GM21515 (cell line): ENCODE measurements around the gene IGSF21.

ENCODE experiments used
- ATAC-seq: cut with Tn5 transposase; IDR thresholded peaks from one replicate; pipeline ENCODE4 v1.9.1; 2021; ENCODE audit not compliant: unreplicated experiment

IGSF21 gene

DNA sequence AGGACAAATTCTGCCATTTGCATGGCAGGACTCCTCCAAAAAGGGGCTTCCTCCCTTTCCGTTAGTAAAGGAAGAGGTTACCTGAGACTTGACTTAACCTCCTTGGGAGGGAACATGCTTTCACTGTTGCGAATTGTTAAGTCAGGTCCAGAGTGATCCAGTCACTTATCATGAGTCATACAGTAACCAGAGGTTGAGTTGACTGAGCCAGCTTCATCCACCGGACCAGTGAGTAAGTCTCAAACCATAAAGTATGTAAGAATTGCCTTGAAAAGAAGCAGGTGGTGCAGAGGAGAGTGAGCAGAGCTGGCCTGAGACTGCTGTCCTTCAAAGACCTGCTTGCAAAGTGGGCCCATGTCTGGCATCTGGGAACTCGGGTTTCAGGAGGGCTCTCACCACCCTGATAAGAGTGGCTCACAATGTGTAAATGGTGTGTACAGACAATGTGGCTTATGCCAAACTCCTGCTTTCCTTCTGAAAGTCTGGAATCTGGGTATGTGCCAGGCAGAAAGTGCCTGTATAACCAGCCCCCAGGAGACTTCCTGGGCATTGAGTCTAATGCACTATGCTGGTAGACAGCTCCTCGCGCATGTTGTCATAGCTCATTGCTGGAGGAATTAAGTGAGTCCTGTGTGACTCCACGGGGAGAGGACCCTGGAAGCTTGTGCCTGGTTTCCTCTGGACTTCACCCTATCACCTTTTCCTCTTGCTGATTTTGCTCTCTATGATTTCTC is 288.8 kb downstream of the IGSF21 start:
- ATAC-seq, result no peak

DNA sequence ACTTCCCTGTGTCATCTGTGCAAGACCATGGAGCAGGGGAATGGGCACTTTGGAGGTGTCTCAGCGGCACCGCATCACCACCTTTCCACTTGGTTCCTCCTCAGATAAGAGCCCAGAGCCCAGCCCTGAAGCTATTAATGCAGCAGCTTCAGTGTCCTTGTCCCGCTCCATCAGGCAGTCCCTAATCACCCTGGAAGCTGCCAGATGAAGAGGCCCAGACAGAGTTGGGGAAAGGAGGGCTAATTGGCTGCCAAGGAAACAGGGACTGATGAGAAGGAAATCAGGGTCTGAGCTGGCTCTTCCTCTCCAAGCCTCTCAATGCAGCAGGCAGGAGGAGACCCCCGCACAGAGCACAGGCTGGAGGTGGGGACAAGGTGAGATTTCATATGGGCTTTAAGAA is 290.0 kb downstream of the IGSF21 start:
- ATAC-seq, result no peak

DNA sequence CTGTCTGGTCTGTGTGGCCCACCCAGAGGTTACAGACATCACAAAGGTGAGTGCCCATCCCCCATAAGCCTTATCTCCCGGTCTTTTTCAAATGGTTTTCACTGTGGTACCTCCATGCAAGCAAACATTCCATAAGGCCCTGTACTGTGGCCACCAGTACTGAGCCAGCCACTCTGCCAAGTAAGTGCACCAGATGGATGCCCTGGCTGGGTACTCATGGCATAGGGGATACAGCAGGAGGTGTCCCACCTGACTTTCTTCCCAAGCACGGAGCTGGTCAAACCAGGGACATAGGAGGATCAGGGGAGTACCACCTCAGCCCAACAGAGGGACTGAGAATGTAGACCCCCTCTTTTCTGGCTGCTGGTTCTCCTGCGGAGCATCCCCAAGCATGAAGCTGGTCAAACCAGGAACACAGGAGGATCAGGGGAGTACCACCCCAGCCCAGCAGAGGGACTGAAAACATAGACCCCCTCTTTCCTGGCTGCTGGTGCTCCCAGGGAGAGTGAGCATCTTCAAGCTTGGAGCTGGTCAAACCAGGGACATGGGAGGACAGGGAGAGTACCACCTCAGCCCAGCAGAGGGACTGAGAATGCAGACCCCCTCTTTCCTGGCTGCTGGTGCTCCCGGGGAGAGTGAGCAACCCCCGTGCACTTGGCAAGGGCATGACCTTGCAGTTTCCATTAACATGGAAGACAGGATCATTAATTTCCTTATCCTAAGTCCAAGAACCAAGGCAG is 291.4 kb downstream of the IGSF21 start:
- ATAC-seq, result no peak

DNA sequence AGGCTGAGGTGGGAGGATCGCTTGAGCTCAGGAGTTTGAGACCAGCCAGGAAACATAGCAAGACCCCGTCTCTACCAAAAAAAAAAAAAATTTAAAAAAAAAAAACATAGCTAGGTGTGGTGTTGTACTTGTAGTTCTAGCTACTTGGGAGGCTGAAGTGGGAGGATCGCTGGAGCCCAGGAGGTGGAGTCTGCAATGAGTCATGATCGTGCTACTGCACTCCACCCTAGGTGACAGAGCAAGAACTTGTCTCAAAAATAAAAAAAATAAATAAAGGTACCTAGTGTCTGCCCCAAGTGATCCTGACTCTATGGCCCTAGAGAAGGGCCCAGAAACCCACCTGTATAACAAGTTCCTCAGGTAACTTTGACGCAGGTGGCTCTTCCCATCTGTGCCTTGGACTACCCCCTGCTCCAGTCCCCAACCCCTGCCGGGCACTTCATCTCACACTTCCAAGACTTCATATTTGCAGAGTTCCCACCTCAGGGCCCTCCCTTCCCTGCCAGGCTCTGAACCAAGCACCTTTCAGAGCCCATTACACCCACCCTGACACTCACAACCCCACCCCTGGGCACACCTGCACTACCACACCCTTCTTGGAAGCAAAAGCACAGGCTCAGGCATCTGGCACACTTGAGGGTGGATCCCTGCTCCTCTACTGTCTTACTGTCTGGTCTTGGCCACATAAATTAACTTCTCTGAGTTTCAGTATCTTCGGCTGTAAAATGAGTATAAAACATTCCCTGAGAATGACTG is 292.9 kb downstream of the IGSF21 start:
- no peak for ATAC-seq

DNA sequence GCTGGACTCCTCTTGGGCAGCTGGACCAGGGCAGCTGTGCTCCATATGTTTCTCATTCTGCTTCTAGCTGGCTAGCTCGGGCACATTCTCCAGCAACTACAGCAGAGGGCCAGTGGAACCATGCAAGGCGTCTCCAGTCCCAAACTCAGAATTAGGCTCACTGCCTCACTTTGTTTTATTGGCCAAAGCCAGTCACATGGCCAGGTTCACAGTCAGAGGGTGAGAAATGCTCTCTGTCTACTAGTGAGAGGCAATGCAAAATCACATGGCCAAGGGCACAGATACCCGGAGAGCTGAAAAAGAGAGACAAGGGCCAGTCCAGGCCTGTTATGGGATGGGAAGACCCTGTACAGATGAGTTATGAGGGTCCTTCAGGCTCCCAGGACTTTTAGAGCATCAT is 294.3 kb downstream of the IGSF21 start:
- ATAC-seq, result no peak

DNA sequence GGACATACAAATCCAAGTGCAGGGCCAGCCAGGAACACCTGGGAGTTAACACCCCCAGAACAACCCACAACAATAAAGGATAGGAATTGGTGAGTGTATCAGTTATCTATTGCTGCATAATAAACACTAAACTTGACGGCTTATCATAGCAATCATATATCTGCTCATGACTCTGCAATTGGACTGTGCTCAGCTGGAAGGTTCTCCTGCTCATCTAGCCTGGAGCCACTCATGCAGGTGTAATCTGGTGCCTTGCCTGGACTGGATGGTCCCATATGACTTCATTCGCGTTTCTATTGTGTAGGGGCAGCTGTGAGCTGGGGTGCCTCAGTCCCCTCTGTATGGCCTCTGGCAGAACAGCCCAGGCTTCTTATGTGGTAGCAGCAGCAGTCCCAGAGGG is 296.9 kb downstream of the IGSF21 start:
- ATAC-seq, result no peak

DNA sequence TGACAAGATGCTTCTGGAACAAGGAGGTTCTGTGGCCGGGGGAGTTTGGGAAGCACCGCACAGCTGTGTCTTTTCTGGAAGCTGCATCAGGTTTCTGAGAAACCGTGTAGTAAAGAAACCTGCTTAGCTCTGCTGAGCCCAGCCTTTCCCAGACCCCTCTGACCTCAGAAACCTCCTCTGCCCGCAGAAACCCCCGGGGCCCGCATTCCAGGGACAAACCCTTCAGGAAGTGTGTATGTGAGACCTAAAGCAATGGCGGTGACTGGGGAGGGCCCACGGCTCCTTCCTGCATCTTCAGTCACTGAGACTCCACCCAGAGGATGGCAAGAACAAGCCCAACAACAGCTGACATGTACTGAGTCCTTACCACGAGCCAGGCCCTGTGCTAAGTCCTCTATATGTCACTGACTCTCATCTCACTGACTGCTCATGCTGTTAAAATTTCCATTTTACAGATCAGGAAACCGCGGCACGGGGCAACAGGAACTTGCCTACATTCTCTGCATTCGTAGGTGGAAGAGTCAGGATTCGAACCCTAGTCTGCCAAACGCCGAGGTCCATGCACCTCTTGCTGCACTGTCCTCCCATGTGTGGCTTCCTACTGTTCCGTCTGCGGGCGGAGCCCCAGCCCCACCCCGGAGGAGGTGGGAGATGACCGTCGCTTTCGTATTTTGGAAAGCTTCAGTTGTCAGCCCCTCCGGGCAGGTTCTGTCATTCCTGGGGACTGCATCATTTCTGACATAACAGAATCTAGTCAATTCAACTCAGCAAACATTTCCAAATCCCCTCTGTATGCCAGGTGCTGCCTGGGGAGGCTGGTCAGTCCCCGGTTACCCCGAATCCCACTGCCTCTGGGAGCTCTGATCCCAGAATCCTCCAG is 299.8 kb downstream of the IGSF21 start:
- ATAC-seq, result no peak

DNA sequence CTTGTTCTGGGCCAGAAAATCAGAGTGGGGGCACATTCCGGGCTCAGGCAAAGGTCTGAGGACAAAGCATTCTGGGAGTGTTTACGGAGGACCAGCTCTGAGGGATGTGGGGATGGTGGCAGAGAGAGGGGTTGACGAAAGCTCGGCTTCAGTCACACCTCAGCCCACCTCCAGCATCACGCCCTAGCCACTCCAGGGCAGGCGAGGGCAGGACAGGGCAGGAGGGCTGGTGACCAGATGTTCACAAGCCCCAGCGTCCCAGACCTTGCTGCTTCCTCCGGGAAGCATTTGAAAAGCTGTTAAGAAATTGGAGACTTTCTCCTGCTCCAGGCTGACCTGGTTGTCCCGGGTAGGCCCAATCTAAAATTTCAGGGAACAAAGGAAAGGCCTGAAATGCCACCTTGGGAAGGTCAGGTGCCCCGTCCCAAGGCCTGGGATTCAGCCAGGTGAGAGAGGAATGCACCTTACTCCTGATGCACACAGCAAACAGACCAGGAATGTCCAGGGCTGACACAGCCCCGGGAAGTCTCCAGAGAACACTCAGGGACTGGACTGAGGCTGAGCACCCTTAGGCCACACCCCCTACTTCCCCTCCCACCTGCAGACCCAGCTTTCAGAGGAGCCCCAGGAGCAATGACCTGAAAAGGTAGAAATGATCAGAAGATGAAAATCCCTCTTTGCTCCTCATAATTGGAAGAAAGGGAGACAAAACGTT is 301.2 kb downstream of the IGSF21 start:
- ATAC-seq, result no peak

DNA sequence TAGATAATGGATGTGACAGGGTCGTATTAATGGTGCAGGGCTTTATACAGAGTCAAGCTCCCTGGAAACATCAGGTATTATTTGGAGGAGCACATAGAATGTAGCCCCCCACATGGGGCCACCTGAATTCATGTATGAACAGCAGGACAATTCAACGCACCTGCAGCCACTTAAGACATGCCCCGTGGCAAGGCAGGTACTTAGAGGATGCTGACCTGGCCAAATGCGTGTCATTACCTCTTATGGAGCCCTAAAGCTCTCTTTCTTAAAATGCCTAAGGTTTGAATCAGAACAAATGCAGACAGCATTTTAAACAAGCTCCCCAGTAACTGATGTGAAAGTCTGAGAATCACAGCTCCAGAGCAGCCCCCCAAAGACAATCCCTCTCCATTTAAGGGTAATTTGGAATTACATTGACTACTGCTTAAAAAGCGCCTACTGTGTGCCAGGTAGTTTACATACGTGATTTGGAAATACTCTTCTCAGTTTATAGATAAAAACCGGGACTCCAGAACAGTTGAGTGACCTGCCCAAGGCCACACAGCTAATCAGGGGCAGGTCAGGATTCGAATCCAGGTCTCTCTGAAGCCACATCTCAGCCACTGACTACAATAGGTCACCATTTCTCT is 302.1 kb downstream of the IGSF21 start:
- no peak for ATAC-seq

DNA sequence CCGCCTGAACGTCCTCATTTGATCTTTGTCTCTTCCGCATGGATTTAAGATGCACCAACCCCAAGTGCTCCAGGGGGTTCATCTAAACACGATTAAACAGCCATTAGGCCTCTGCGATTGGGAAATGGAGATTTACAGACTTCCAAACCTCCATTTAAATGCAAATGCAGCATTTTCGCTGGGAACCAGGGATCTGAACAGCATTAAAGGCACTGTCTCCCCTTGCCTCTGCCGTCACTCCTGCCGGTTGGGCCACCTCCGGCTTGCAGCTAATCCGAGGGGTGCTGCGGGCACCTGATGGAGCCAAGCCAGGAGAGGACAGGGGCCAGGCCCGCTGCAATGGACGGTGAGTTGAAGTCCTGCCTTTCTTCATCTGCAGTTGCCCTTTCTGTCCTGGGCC is 302.8 kb downstream of the IGSF21 start:
- no peak for ATAC-seq

DNA sequence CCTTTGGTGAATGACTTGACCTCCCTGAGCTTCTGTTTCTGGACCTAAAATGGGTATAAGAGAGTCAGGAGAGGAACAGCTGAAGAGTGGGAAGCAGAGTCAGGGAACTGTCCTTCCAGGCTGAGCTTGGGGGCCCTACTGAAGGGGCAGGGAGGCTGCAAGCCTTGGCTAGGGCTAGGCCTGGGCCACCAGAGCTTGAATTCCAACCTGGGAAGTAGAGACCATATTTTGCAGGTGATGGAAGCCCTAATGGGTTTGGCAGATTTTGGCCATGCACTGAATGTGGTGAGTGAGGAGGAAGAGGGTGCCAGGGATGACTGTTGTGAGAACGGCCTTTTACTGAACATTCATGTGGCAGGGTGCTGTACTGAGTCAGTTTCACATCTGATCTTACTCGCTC is 303.7 kb downstream of the IGSF21 start:
- ATAC-seq, result no peak

DNA sequence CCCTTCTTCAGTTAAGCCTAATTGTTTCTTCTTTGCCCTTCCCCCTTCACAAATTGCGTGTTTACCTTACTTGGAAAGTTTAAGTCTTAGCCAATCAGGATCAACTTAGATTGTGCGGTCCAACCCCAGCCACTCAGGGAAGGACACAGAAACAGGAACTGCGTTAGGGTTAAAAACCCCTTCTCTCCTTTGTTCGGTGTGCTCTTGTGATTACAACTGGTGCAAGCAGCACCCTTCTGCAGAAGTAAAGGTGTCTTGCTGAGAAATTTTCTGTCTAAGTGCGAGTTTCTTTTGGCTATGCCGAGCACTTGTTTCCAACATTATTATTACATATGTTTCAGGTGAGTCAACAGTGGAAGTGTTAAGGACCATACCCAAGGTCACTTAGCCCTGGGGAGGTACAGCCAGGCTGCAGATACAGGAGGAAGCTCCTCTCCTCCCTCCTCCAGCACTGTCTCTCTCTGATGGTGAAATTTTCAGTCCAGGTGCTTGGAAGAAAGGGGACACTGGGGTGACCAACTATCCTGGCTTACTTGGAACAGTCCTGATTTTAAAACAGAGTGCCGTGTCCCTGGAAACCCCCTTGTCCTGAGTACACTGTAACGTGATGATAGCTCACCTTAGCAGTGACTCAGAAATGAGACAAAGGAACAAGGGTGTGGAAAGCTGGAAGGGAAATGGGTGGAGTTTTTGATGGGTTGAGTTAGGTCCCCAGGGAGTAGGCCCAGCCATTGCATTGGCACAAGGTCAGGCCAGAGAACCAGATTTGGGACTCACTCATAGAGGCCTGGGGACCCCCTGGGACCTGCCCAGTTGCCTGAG is 304.4 kb downstream of the IGSF21 start:
- ATAC-seq, result no peak

DNA sequence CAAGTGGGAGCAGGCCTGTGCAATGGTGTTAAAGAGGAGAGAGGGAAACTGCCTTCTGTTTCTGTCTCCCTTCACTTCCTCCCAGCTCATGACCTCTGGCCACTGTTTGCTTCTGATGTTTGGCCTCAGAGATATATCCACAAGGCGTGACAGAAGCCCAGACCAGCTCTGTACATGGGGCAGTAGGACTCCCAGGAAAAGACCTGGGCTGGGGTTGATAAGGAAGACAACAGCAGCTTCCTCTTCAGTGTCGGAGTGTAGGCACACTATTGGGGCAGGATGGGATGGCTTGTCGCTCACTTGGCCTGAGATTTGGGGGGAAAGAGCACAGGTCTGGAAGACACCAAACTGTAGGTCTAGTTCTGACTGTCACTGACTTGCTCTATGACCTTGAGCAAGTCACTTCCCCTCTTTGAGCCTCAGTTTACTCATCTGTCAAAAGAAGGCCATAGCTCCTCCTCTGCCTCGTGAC is 305.3 kb downstream of the IGSF21 start:
- ATAC-seq, result no peak

DNA sequence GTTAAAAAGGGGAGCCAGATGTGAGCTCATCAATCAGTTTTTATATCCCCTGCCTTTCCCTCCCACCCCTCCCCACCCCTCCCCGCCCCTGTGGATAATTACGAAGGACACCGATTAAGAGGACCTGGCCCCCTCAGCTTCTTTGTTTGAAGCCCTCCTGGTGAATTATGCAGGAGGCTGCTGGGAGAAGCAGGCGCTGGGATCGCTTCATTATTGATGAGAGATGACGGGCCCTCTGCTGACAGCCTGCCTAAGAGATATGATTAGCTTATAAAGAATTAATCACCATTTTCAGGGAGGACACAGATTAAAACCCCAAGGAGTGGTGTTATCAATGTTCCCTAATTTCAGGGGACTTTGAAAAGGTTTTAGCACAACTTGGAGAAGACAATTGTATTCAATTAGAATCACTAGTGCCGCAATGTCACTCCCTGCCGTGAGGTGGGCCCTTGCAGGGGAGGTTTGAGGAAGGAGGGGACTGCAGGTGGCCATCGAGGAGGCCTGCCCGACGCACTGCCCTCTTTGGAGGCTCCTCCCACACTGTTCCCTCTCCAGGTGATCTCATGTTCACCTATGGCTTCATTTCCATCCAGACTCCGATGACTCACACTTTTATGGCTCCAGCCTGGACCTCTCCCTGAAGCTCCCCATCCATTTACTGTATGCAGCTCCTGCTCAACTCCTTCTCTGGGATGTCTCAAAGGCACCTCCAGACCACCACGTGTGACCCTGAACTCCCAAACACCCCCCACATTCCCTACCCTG is 306.1 kb downstream of the IGSF21 start:
- ATAC-seq, result no peak

DNA sequence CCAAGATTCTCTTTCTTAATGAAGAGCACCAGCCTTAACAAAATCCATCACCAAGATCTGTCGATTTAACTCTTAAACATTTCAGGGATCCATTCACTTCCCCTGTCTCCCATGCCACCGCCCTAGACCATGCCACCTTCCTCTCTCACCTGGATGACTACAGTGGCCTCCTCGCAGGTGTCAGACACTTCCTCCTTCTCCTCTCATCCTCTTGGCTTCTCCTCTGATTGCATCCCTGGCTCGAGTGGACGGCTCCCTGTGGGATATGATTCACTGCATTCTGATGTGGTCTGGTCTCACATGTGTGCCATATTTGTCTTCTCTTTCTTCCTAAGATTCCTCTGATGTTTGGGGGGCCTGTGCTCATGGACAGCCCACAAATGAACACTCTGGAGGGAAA is 306.7 kb downstream of the IGSF21 start:
- no peak for ATAC-seq

DNA sequence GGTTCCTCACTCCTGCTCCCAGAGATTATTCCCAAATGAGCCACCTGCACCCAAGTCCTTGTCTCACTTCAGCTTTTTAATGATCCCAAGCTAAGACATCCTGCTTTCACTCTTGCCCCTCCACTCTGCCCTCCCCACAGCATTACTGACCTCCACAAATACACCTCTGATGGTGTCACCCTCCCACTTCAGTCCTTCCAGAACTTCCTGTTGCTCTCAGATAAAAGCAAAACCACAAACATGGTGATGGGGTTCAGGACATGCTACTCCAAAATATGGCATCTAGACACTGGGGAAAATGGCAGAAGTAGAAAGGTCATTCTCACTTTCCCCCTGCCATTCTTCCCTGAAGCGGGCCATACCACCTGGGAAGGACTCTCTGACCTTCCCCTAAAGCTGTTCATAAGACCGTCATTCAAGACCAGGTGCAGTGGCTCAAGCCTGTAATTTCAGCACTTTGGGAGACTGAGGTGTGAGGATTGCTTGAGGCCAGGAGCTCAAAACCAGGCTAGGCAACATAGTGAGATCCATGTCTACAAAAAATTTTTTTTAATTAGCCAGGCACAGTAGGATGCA is 307.4 kb downstream of the IGSF21 start:
- no peak for ATAC-seq

DNA sequence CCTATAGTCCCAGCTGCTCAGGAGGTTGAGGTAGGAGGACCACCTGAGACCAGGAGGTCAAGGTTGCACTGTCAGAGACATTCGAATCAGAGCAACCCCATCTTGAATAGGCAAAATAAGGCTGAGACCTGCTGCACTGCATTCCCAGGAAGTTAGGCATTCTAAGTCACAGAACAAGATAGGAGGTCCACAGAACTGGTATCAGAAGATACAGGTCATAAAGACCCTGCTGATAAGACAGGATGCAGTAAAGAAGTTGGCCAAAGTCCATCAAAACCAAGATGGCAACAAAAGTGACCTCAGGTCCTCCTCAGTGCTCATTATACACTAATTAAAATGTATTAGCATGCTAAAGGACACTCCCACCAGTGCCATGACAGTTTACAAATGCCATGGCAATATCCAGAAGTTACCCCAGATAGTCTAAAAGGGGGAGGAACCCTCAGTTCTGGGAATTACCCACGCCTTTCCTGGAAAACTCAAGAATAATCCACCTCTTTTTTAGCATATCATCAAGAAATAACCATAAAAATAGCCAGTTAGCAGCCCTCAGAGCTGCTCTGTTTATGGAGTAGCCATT is 307.9 kb downstream of the IGSF21 start:
- ATAC-seq, result no peak
